Measurements from ENCODE around the gene COTL1. TPM values are rescaled to one million over a fixed set of nuclear protein-coding genes. Genes with fewer than 3 reads are reported as not detected.

The COTL1 gene
- polyA plus RNA-seq, 2 of the 4 experiments (the other 2 are of a cell fraction), result 89.7 to 372 TPM

GRCh38 chr16:84532855-84533486 is 84.9 kb downstream of the COTL1 start:
- POLR2A ChIA-PET, result no interaction called here
- no peak; a peak in 2 of 6 replicates for ATAC-seq

GRCh38 chr16:84532291-84532724 is 85.6 kb downstream of the COTL1 start:
- ATAC-seq (peak; percentile 78 to 93), FAIRE-seq (no peak), DNase-seq (ENCODE audit: low read depth in 1 of 2, low spot score in 1 of 2) (peak; percentile 62 to 85)
- ChIA-PET CTCF (interaction anchor here (0.7 to 2.9 kb wide), 8 partner anchors 8 to 90 kb away, joined by 3 to 17 read pairs (median 6); no protein-coding TSS in a partner anchor), POLR2A (interaction anchor here (0.9 kb wide), 1 partner anchor 27 kb away, joined by 3 read pairs; the partner anchor contains the start of gene MEAK7)
- no peak overlapping the region for H3K4me3 ChIP-seq
- H3K4me1 ChIP-seq, result peaks cover 21% of the 10 kb centered on the region
- H3K9me3 ChIP-seq, result peaks cover 12% of the 10 kb centered on the region; the same call in 1 of the 3 replicates
- TF ChIP-seq JUNB (IDR thresholded peaks at IDR 0.05), result no peak
- TF ChIP-seq ELK1 (IDR thresholded peaks at IDR 0.05; ENCODE audit: low read depth, low read length), result no peak
- no peak for TF ChIP-seq SMC3 (IDR thresholded peaks at IDR 0.05)
- no peak for TF ChIP-seq PBX3 (IDR thresholded peaks at IDR 0.05)
- no peak for TF ChIP-seq RFX5 (IDR thresholded peaks at IDR 0.05)
- no peak for TF ChIP-seq ESRRA (IDR thresholded peaks at IDR 0.05; ENCODE audit: borderline replicate concordance, low read length)
- peak; percentile 21; the same call in 1 of the 2 replicates for TF ChIP-seq MAX (IDR thresholded peaks at IDR 0.05)
- H3K4me2 ChIP-seq, result peak overlapping the region; percentile 52
- WGBS (ENCODE audit: missing lambda C conversion rate), result 0% methylated on average over 9 of the region's 10 CpGs
- peak overlapping the region; percentile 39 to 80 for H3K27ac ChIP-seq

More at GRCh38 chr16:84532855-84533486, 84.9 kb downstream of the COTL1 start:
- Histone ChIP-seq H3K27ac (peak overlapping the region; percentile 39 to 80), H3K9me3 (peaks cover 12% of the 10 kb centered on the region; the same call in 1 of the 3 replicates), H3K4me3 (no peak overlapping the region), H3K4me1 (peaks cover 21% of the 10 kb centered on the region), H3K4me2 (peak overlapping the region; percentile 52)
- FAIRE-seq, result no peak
- TF ChIP-seq GATA3 (IDR thresholded peaks at IDR 0.05; ENCODE audit: borderline replicate concordance) (no peak), HOXB13 (CRISPR knock-in tag; IDR thresholded peaks at IDR 0.05; ENCODE audit: low read depth) (no peak), REST (IDR thresholded peaks at IDR 0.05) (no peak), RAD21 (conservative IDR thresholded peaks at IDR 0.05 in 1 of 2, IDR thresholded peaks at IDR 0.05 in 1 of 2) (no peak), USF2 (IDR thresholded peaks at IDR 0.05) (no peak), MAFK (IDR thresholded peaks at IDR 0.05; ENCODE audit: partially characterized antibody) (no peak), EHF (CRISPR knock-in tag; IDR thresholded peaks at IDR 0.05) (no peak), ESRRA (IDR thresholded peaks at IDR 0.05; ENCODE audit: borderline replicate concordance, low read length) (no peak), SREBF2 (IDR thresholded peaks at IDR 0.05) (no peak), EHMT2 (IDR thresholded peaks at IDR 0.05; ENCODE audit: low read depth) (no peak), POLR2A (IDR thresholded peaks at IDR 0.05; ENCODE audit: low read length) (no peak), HOXA7 (CRISPR knock-in tag; IDR thresholded peaks at IDR 0.05) (no peak), HES2 (IDR thresholded peaks at IDR 0.05) (no peak), RCOR1 (IDR thresholded peaks at IDR 0.05; ENCODE audit: low read depth, low read length) (no peak)
- no peak for DNase-seq (ENCODE audit: low read depth in 1 of 2, low spot score in 1 of 2)
- WGBS (ENCODE audit: missing lambda C conversion rate), result 85% methylated on average over 11 of the region's 11 CpGs
- CTCF ChIA-PET, result interaction anchor here (0.5 to 2.3 kb wide), 10 partner anchors 9 to 206 kb away, joined by 3 to 17 read pairs (median 4); no protein-coding TSS in a partner anchor

Data from A549 (cell line).